ENCODE measurements around the gene SYMPK.
A peak's percentile ranks its signal among the peaks of the same experiment; 100 is the strongest.

SYMPK gene

DNA sequence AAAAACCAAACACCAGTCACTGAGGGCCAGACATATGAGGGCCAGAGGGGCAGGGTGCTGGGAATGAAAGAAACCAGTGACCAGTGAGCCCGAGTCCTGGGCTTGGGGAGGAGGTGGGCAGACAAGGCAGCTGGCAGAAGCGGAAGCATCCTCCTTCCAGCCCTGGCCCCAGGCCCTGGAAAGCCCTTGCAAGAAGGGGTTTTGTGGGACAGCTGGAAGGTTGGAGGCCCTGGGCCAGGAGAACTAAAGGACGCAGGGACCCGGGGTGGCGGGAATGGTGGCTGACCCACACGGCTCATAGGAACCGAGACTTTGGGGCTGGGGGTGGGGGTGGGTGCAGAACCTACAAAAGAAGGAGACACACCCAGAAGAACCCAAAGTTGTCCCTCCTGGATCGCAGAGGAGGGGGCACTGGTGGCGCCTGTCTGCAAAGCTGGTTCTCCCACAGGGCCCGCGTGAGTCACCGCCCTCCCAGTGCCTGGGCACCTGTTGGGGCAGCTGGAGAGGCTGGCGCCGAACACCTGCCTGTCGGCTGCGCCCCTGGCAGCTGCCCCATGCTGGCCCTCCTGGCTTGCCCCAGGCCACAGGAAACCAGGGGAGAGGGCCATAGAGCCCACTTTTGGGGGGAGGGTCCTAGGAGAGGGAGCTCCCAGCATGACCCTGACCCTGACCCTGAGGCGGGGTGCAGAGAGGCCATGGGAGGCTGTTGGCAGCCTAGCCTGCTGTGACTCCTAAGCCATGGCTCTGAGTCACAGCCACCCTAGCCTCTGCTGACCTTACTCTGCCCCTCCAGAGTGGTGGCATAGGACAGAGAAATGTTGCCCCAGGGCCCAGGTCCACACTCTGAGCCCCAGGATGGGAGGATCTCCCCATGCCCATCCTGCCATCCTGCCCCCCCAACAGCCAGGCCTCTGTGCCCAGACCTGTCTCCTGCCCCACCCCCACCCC lies 81.5 kb downstream of the SYMPK start:
- DNase-seq (ENCODE audit: low spot score) = no peak

DNA sequence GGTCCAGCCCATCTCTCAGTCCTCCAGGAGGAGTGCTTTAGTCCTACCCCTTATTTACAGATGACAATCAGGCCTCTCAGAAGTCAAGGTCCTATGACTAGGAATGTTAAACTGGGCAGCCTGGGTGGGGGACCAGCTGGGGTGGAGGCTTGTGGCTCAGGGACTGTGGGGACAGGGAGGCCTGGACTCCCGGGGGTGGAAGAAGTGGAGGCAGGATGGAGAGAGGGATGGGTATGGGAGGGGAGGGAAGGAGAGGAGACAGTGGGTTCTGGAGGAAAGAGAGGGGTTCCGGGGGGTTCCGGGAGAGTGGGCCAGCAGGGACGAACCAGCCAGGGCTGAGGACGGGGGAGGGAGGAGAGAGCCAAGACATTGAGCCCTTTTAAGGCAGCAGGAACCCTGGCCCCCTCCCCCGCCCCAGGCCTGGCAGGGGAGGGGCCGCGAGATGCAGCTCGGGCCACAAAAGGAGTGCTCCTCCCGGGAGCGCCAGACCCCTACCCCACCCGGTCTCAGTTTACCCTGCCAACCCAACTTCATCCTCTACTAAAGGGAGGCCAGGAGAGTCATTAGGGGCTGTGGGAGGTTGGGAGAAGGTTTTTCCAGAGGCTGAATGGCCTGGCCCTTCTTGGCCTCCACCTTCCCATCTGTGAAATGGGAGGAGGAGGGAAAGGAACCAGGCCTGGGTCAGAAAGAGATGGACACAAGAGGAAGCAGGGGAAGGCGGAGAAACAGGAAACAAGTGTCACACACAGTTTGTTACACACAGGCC lies 82.3 kb downstream of the SYMPK start:
- DNase-seq (ENCODE audit: low spot score) = no peak

DNA sequence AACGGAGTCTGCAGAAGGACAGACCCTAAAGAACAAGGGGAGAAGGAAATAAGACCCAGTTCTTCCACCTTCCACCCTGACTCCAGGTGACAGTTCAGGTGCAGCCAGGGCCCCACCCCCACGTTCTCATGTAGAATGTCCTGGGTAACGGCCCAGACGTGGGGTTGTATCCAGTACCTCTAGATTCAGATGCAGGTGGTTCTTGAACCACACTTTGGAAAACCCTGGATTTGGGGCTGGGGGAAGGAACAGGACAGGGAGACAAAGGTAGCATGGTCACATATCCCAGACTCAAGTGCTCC lies 82.8 kb downstream of the SYMPK start:
- no peak for DNase-seq (ENCODE audit: low spot score)

DNA sequence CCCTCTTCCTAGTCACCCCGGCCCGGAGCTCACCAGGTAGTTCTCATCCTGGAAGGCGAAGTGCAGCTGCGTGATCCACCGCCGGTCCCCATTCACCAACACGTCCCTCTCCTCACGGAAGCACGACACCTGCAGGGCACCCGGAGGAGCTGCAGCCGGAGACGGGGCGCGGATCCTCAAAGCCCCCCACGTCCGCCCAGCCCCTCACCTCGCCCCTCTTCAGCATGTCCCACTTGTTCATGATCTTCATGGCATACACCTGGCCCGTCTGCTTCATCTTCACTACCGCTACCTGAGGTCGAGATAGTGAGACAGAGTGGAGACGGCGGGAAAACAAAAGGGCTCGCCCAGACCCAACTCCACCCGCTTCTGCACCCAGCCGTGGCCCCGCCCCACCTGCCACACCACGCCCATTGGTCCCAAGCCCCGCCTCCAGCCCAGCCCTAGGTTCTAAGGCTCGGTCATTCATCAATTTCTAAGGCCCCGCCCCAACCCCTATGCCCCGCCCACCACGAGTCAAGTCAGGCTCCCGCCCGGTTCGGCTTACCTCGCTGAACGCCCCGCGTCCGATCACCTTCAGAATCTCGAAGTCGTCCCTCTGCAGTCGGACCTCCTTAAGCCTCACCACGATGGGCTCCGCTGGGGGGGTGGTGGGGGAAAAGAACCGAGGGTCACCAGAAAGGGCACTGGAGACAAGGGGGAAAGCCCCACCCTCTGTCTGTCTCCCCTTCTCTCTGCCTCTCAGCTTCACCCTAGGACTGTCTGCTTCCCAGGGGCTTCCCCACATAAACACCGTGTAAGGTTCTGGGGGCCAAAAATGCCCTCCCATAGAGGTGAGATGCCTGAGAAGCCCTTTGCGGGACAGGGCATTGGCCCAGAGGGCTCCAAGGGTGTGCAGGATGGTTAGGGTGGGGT lies 83.5 kb downstream of the SYMPK start:
- DNase-seq (ENCODE audit: low spot score) = peak; percentile 67

DNA sequence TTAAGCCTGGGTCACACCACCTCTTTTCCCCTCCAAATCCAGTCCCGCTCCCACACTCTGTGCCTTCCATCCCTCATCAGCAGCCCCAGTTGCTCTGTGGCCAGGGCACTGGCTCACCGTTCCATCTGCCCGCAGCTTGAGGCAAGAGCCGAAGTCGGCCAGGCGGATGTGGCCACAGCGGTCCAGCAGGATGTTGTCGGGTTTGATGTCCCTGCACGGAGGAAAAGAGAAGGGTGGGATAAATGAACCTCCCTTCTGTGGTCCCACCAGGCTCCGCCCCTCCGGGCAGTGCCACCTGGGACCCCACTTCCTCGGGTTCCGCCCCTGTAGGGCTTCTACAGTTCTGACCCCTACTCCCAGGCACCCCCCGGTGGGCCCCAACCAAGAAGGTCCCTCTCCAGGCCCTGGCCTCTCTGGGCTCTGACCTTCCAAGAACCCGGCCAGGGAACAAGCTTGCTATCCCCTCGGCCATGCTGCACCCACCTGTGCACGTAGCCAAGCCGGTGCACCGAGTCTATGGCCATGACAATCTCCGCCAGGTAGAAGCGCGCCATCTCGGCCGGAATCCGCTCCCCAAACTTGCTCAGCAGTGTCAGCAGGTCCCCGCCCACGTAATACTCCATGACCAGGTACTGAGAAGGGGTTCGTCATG lies 84.8 kb downstream of the SYMPK start:
- DNase-seq (ENCODE audit: low spot score) = no peak

DNA sequence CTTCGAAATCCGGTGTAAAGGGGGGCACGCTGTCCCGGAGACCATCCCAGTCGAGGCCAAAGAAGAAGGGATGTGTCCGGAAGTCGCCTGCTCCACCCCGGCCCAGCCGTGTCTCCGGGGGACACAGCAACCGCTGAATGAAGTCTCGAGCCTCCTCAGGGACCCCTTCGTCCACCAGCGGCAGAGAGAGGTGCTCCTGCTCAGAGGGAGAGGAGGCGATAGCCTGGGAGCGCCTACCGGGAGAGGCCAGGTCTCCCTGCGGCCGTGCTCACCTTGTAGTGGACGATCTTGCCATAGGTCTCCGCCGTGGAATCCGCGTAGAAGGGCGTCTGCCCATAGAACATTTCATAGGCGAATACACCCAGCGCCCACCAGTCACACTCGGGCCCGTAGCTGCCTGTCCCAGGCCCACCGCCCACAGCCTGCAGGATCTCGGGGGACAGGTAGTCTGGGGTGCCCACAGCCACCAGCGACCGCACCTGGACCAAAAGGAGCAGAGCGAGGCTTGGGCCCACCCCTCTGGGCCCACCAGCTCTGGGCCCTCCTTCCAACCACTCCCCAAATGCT lies 85.5 kb downstream of the SYMPK start:
- no peak for DNase-seq (ENCODE audit: low spot score)

DNA sequence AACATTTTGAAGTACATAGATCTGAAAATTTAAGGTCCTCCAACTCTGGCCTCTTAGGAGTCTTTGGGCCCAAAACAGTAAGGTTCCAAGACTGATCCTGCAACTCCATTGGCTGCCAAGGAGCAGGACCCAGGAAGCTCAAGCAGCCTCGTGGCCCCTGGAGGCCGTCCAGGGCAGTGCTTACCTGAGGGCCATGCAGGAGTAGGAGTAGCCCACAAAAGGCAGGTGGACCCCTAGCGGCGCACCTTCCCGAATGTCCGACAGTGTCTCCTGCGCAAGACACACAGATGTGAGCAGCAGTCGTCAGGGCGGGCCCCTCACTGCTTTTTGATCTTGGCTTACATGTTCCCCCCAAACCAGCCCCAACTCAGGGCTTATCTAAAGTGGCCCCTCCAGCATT lies 88.2 kb downstream of the SYMPK start:
- DNase-seq (ENCODE audit: low spot score) = no peak

DNA sequence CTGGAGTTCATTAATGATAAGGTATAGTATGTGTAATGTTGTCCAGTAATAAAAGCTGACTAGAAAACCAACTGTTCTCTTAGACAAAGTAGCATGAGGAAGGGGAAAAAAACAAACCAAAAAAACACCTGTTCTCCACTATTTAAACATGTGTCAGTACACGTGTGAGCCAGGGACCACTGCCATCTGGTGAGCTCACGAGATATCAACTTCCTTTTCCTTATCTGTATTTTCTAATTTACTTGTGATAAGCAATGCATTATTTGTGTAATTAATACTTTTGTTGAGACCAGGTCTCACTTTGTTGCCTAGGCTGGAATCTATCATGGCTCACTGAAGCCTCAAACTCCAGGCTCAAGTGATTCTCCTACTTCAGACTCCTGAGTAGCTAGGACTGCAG lies 89.6 kb downstream of the SYMPK start:
- no peak for DNase-seq (ENCODE audit: low spot score)

DNA sequence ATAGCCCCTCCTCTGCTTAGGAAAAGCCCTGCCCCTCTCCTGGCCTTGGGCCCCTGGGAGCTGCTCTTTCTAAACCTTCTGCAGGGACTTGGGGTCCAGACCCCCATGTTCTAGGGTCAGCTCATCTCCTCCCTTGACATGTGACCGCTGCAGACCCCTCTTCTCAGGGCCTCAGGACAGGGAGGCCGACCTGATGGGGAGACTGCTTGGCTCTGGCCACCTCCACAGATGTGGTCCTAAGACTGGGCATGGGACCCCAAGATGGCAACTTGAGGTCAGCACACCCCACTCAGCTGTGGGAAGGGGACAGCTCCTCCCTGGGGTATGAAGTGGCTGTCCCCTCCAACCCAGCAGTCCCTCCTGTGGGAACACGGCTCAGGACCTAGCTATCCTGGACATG lies 90.0 kb downstream of the SYMPK start:
- no peak for DNase-seq (ENCODE audit: low spot score)

DNA sequence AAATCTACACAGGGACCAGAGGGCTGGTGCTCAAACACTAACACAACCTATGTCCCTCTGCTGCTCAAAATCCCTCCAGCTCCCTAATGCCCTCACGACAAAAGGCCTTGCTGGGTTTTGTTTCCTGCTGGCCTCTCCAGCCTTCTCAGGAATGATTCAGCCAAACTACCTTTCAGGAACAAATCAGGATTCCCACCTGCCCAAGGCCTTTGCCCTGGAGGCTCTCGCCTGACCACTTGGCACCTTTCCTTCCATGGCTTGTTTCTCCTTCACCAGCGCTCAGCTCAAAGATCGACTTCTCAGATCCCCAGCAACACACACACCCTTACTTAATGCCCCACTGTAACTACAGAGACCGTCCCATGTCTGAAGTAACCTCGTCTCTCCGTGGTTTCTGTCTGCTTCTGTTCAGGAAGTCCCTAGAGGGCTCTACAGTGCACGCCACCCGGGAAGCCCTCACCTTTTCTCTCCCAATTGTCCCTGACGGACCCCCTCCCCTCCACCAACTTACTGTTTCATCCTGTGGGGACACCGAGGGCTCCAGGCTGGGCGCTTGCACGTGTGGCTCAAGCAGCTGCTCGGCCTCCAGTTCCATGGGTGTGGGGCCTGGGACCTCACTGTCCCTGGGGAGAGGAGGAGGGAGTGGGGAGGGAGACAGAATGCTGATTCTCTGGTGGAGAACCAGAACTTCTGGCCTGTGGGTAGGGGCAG lies 90.7 kb downstream of the SYMPK start:
- no peak for DNase-seq (ENCODE audit: low spot score)

DNA sequence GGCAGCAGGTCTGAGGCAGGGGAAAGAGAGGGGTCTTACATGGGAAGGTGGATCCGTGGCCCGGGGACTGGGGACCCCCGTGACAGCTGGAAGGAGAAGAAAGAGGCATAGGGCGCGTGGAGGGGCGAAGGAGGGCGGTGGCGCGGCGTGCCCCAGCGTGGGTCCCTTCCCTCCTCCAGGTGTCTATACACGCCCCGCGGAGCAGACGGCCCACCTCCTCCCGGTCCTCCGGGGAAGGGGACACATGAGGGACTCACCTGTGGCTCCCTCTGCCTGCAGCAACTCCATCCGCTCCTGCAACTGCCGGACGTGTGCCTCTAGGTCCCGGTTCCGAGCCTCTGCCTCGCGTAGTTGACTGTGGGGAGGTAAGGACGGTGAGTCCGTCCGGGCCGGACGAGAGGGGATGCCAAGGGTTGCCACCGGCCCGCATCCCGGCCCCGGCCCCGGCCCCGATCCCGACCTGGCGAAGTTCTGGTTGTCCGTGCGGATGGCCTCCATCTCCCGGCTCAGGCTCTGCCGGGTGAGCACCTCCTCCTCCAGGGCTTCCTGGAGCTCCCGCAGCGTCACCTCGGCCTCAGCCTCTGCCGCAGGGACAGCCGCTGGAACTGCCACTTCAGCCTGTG lies 91.5 kb downstream of the SYMPK start:
- no peak for DNase-seq (ENCODE audit: low spot score)

DNA sequence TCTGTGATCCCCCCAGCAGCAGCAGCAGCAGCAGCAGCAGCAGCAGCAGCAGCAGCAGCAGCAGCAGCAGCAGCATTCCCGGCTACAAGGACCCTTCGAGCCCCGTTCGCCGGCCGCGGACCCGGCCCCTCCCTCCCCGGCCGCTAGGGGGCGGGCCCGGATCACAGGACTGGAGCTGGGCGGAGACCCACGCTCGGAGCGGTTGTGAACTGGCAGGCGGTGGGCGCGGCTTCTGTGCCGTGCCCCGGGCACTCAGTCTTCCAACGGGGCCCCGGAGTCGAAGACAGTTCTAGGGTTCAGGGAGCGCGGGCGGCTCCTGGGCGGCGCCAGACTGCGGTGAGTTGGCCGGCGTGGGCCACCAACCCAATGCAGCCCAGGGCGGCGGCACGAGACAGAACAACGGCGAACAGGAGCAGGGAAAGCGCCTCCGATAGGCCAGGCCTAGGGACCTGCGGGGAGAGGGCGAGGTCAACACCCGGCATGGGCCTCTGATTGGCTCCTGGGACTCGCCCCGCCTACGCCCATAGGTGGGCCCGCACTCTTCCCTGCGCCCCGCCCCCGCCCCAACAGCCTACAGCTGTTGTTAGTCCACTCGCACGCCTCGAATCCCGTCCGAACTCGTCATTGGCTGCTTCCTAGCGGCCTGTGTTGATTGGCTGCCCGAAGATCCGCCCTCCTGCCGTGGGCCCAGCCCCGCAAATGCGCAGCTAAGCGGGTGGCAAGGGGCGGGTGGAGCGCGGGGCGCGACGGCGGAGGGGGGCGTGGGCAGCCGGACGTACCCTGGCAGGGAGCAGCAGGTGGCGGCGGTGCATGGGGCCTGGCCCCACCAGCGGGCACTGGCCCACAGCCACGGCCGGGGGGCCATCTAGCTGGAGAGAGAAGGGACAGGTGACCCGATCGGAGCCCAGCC lies 92.5 kb downstream of the SYMPK start:
- DNase-seq (ENCODE audit: low spot score) = peak; percentile 89

DNA sequence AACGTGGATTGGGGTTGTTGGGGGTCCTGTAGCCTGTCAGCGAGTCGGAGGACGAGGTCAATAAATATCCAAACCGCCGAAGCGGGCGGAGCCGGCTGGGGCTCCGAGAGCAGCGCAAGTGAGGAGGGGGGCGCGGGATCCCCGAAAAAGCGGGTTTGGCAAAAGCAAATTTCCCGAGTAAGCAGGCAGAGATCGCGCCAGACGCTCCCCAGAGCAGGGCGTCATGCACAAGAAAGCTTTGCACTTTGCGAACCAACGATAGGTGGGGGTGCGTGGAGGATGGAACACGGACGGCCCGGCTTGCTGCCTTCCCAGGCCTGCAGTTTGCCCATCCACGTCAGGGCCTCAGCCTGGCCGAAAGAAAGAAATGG lies 93.1 kb downstream of the SYMPK start:
- peak; percentile 19 for DNase-seq (ENCODE audit: low spot score)

DNA sequence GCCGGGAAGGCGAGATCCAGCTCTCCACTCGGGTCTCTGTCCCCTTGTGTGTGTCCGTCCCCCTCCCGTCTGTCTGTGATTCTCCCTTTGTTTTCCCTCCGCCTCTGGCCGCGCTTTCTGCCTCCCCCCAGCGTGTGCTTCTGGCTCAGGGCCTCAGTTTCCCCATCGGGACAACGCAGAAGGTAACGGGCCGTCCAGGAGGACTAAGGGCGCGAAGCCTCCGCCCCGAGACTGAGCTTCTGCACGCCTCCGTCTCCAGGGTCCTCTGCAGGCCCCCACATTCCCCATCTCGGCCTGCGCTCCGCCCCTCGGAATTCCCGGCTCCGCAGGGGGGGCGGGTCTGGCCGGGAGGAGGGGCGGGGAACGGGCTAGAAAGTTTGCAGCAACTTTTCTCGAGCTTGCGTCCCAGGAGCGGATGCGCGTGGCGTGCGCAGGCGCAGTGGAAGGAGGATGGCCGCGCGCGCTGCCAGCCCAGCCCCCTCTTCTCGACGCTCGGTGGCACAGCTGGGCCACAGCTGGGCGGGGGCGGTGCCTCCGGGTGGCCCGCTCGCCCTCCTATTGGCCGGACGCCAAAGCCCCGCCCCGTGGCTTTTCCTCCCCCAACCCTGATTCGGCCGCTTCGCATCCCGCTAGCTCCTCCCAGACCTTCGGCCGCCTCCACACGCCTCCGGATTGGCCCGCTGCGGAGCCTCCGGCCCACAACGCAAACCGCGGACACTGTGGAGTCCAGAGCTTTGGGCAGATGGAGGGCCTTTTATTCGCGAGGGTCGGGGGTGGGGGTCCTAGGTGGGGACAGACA lies 93.8 kb downstream of the SYMPK start, which contains the start of gene SIX5:
SIX5 (minus strand) TSS at position 269 of the 799 bp plus-strand sequence. CDS start 408 bp downstream, outside the sequence.
- peak; percentile 98 for DNase-seq (ENCODE audit: low spot score)

DNA sequence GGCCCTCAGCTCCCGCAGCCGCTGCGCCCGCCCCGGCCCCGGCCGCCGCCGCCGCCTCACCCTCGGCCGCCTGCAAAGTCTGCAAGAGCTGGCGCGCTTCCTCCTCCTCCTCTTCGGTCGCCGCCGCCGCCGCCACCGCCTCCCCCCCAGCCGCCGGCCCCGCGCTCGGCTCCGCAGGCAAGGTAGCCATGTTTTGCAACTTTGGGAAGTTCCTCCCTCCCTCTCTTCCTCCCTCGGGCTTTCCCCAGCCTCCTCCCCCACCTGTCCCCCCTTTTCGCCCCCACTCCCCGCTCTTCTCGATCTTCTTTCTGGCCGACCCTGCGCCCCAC lies 94.3 kb downstream of the SYMPK start:
- peak; percentile 36 for DNase-seq (ENCODE audit: low spot score)

DNA sequence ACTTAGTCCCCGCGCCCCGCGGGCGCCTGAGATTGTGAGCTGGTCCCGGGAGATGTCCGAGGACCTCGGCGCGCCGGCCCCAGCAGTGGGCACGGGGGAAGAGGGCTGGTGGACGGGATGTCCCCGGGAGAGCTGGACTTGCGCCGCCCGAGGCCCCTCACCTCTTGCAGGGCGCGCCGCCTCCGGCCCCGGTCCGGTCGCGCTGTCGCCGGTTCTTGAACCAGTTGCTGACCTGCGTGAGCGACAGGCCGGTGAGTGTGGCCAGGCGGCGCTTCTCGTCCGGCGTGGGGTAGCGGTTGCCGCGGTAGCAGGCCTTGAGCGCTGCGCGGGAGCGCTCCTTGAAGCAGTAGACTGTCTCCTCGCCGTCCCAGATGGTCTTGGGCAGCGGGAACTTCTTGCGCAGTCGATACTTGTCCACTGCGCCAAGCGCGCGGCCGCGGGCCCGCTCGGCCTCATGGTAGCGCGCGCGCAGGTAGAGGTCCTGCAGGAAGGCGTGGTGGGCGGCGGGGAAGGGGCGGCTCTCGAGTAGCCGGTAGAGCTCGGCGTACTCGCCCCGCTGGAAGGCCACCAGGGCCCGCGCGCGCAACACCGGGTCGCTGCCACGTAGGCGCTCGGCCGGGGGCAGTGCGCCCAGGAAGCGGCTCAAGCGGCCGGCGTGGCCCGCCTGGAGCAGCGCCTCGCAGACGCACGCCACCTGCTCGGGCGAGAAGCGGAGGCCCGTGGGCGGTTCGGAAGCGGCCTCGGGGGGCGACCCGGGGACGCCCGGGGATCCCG lies 94.9 kb downstream of the SYMPK start:
- DNase-seq (ENCODE audit: low spot score) = peak; percentile 37

DNA sequence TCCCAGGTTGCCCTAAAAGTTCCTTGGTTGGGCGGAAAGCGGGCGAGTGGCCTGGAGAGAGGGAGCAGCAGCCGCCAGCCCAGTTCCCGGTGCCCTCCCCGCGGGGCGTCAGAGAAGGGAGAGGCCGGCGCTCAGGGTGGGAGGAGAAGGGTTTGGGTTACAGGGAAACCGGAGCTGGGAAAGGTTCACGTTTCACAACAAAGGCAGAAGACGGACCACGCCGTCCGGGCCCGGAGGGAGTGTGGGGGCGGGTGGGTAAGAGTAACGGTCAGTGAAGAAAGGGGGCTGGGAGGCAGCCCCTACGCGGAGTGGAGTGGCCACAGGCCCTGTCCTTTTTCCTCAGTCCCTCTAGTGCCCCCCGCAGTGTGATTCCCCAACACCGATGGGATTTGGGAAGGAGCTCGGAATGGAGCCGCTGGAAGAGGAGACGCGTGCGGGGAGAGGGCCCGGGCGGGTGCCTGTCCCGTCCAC lies 95.5 kb downstream of the SYMPK start:
- DNase-seq (ENCODE audit: low spot score) = peak; percentile 44
